GM21723 (cell line): ENCODE results near the gene SUSD5.

Experiments
- ATAC-seq: cut with Tn5 transposase; IDR thresholded peaks from one replicate; pipeline ENCODE4 v1.9.1; 2021; ENCODE audit warnings: mild to moderate bottlenecking, moderate library complexity; ENCODE audit not compliant: unreplicated experiment

SUSD5 gene

GRCh38 chr3:33218446-33219174 lies at the start of gene SUSD5:
SUSD5 (minus strand) TSS chr3:33218810; CDS start chr3:33218797, 13 bp downstream.
- no peak for ATAC-seq

- ATAC-seq, result no peak
Observed at GRCh38 chr3:33260104-33260503, 41.5 kb upstream of the SUSD5 start.

DNA sequence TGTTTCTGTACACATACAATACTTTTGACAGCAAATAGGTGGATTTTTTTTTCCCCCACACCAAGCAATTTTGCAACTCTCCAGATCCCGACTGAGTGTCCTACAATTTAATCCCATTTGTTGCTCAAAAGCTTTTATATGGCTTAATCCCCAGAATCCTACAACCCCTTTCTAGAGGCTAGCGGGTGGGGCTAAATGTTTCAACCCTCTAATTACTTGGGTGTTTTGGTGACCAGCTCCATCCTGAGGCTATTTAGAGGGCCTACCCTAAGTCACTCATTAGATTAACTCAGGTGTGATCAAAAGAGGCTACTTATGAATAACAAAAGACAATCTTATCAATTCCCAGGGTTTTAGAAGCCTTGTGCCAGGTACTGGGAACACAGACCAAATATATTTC lies 37.6 kb upstream of the SUSD5 start:
- no peak for ATAC-seq

DNA sequence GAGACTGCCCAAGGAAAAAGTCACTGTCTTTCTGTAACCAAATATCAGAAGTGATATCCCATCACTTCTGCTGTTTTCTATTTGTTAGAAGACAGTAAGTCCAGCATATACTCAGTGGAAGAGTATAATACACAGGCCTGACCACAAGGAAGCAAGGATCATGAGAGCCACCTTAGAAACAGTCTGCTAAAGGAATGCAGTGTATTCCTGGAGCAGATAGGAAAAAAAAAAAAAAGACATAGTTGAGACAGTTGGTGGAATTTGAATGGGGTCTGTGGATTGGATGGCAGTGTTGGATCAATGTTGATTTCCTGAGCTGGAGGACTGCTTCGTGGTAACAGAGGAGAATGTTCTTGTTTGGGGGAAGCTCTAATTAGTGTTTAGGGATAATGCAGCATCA lies 32.1 kb upstream of the SUSD5 start:
- ATAC-seq, result no peak

GRCh38 chr3:33246786-33247185 lies 28.2 kb upstream of the SUSD5 start:
- no peak for ATAC-seq

- ATAC-seq, result no peak
Observed at GRCh38 chr3:33240261-33240660, 21.7 kb upstream of the SUSD5 start.

GRCh38 chr3:33238923-33239322 lies 20.3 kb upstream of the SUSD5 start:
- no peak for ATAC-seq

DNA sequence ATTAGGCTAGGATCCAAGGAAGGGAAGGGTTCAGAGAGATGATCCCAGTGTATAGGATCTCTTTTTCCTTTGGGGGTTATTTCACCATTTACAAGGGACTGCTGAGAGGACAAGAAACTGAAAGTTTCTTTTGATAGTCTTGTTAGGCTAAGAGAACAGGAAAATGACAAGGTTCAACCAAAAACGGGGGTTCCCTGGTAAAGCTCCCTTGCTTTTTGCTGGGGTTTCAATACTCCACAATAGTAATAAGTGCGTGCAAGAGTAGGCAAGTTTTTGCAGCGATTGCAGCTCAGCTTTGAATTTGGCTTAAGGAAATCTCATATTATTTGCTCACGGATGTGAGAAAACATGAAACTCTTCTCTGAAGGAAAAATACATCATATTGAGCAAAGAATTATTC lies 18.8 kb upstream of the SUSD5 start:
- ATAC-seq, result no peak

- no peak for ATAC-seq
Observed at GRCh38 chr3:33236005-33236404, 17.4 kb upstream of the SUSD5 start.

GRCh38 chr3:33233884-33234283 lies 15.3 kb upstream of the SUSD5 start:
- no peak for ATAC-seq

GRCh38 chr3:33231756-33232465 lies 13.3 kb upstream of the SUSD5 start:
- no peak for ATAC-seq

DNA sequence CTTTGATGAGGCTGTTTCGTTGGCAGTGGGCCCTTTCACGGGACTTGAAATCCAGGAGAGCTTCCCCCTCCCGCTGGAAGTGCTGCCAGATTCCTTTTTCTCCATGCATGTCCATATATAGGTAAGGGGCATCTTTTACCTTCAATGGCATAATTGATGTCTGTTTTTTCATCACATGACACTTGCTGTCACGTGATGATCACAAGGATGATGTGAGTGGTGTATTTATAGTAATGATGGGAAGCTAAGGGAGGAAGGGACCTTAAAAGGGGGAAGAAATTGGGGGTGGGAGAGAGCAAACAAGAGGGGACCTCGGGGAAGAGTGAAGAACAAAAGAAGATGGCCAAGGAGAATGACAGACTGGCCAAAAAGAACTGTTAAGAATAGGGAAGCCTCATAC lies 11.3 kb upstream of the SUSD5 start:
- no peak for ATAC-seq

DNA sequence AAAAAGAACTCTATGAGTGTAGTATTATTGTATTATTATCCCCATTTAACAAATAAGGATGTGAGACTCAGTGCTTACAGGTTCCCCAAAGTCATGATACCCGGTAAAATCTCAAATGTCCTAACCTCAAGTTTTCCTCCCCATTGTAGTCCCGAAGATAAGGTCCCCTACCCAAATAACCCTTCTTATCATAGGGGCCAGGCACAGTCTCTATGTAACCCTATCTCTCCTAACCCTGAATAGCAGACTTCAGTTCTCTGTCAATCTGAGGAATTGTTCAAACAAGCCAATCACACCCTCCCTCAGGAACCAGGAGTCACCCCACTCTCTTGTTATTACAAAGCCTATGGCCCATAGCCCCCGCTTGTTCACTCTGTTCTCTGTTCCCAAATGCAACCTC lies 10.5 kb upstream of the SUSD5 start:
- no peak for ATAC-seq

DNA sequence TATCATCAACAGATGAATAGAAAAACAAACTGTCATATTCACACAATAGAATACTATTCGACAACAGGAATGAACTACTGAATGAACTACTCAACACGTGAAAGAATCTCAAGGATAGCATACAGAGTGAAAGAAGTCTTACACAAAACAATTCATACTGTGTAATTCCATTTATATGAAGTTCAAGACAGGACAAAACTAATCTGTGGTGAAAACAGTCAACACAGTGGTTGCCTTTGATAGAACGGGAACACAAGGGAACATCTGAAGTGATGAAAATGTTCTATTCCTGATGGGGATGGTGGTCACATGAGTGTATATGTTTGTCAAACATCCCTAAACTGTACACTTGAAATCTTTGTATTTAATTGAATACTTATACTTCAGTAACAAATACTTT lies 2.6 kb upstream of the SUSD5 start:
- no peak for ATAC-seq

DNA sequence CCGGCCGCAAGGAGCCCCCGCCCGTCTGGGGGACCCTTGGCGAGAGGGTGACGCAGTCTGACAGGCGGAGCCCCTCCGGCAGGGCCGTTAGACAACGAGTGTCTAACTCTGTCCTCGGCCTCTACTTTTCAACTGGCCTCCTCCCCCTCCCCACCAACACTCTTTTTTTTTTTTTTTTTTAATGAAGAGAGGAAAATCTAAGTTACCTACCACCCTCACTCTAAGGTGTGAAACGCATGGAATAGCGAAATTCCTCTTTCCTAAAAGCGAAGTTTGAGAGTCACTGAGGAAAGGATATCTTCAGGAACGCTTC lies 521 bp upstream of the SUSD5 start:
- ATAC-seq, result no peak

DNA sequence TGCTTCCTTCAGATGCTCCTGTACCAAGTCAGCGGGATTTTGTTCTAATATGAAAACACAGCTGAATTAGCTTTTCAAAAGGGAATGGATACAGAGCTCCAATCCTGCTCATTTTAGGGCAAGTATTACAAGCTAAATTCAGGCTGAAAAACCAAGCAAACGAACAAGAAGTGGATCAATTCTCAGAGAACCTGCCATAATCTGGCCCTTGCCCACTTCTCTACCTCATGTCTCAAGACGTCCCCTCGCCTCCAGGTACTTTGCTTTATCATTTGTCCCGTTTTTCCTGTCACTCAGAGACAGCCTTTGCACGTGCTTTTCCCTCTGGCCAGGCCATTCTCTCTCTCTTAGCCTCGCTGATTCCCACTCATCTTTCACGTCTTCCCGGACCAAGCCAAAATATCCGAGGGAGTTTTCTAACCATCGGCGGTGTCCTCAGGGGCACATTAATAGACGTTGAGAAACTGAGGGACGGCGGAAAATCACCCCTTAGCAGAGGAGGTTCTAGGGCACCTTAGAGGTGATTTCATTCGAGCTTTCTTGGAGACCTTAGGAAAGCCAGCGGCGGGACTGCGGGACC lies 654 bp downstream of the SUSD5 start:
- ATAC-seq, result no peak

DNA sequence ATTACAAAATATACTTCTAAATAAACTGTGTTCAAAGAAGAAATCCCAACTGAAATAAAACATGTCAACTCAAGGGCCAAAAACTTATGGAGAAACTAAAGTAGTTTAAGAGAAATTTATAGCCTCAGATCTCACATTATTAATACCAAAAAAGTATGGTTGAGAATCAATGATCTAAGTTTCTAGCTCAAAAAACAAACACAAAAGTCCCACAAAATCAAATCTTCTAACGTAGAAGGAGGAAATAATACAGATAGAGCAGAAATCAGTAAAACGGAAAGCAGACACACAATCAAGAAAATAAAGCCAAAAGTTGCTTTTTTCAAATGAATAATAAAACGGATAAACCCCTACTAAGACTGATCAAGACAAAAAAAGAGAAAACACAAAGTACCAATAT lies 2.9 kb downstream of the SUSD5 start:
- ATAC-seq, result no peak

GRCh38 chr3:33212406-33212805 lies 6.2 kb downstream of the SUSD5 start:
- ATAC-seq, result no peak

- ATAC-seq, result no peak
Observed at GRCh38 chr3:33211444-33211843, 7.2 kb downstream of the SUSD5 start.

- ATAC-seq, result no peak
Observed at GRCh38 chr3:33209357-33209756, 9.3 kb downstream of the SUSD5 start.

- no peak for ATAC-seq
Observed at GRCh38 chr3:33202711-33203457, 15.7 kb downstream of the SUSD5 start.

DNA sequence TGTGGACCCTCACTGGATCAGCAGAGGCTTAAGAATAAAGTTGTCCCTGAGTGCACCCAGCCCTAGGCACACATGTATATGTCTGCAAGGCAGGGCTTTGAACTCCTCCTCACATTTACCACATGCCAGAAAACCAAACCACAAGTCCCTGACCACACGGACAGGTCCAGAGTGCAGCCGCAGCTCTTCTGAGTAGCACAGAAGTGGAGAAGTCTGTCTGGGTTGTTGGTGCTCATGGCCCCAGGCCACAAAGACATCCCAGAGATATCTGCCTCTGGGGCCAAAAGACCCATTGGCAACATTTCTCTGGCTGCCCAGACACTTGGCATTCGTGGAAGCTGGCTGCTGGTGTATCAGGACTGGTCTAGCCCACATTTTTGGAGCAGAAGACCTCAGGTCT lies 17.4 kb downstream of the SUSD5 start:
- ATAC-seq, result no peak
